ENCODE data around the gene LSG1. TPM values are rescaled to one million over a fixed set of nuclear protein-coding genes. Genes with fewer than 3 reads are reported as not detected.

The LSG1 gene
- total RNA-seq, 1 donor, result 41.2 TPM

DNA sequence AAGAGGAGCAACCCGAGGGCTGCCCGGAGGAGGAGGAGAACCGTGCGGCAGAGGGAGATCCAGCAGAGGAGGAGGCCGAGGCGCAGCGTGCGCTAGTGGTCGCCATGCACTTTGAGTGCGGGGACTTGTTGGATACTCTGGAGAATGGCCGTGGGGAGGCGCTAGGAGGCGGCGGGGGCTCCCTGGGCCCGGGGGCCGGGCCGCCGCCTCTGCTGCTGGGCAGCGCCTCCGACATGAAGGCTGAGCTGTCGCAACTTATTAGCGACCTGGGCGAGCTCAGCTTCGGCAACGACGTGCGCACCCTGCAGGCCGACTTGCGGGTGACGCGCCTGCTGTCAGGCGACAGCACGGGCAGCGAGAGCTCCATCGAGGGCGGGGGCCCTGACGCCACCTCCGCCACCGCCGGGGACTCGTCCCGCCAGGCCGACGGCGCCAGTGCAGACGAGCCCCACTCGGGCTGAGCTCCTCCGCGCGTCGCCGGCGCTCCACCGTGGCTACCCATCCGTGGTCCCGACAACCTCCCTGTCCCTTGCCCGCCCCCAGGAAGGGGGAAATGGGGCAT lies 15.7 kb upstream of the LSG1 start:
- DNase-seq (ENCODE audit: low read depth in 2 of 3, low spot score in 2 of 3), result peak; percentile 59 to 88 (median 78)

DNA sequence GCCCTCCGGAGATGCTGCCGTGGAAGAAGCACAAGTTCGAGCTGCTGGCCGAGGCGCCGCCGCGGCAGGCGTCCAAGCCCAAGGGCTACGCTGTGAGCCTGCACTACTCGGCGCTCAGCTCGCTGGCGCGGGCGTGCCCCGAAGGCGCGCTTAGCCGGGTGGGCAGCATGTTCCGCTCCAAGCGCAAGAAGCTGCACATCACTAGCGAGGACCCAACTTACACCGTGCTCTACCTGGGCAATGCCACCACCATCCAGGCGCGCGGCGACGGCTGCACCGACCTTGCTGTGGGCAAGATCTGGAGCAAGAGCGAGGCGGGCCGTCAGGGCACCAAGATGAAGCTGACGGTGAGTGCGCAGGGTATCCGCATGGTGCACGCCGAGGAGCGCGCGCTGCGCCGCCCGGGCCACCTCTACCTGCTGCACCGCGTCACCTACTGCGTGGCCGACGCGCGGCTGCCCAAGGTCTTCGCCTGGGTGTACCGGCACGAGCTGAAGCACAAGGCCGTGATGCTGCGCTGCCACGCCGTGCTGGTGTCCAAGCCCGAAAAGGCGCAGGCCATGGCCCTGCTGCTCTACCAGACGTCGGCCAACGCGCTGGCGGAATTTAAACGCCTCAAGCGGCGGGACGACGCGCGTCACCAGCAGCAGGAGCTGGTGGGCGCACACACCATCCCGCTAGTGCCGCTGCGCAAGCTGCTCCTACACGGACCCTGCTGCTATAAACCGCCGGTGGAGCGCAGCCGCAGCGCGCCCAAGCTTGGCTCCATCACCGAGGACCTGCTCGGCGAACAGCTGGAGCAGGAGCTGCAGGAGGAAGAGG lies 15.0 kb upstream of the LSG1 start:
- DNase-seq (ENCODE audit: low read depth in 2 of 3, low spot score in 2 of 3), result peak in 2 of 3 donors; percentile 26 to 39

DNA sequence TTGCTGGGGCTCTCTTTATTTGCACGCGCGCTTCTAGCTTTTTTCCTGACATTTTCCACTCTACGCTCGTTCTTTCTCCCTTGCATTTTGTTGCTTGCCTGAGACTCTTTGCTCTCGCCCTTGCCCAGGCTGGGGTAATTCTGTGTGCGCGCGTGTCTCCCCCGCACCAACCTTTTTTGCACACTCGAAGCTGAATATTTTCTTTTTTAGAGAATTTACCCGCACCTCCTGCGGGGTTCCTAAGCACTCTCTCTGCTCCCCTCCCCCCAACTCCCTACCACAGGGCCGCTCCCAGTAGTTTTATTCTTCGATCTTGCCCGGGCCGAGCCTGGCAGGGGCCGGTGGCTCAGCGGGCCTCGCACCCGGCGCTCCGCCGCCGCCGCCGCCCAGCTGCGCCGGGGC lies 14.4 kb upstream of the LSG1 start:
- DNase-seq (ENCODE audit: low read depth in 2 of 3, low spot score in 2 of 3), result no peak

DNA sequence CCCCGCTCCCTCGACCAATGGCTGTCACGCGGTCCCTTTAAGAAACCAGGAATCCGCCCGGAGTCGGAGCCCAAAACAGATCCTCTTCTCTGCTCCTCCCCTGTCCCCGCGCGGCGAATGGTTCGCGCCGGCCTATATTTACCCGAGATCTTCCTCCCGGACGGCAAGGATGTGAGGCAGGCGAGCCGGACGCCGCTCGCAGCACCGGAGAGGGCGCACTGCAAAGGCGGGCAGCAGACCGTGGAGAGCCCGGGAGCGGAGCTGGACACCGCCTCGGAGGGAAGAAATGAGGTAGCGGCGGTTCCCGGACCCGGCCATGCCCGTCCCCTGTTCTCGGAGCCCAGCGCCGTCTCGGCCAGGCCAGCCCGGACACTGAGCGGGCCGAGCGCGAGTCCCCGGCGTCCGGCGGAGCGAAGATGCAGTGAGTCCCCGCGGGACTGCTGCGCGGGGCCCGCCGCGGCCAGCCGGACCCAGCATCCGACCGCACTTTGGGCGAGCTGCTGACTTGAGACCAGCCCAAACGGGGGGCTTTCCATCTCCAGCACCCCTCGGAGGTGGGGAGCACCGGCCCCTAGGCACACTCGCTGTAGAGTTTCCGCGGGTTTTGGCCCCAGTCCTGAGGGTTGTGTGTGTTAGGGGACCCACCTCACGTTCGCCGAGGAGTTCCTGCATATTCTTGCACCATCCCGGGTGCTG lies 13.9 kb upstream of the LSG1 start, which contains the start of gene FAM43A:
Gene FAM43A (plus strand): TSS at position 166 of the 696 bp plus-strand sequence. CDS start 944 bp downstream, outside the sequence.
- peak; percentile 44 to 84 (median 82) for DNase-seq (ENCODE audit: low read depth in 2 of 3, low spot score in 2 of 3)

DNA sequence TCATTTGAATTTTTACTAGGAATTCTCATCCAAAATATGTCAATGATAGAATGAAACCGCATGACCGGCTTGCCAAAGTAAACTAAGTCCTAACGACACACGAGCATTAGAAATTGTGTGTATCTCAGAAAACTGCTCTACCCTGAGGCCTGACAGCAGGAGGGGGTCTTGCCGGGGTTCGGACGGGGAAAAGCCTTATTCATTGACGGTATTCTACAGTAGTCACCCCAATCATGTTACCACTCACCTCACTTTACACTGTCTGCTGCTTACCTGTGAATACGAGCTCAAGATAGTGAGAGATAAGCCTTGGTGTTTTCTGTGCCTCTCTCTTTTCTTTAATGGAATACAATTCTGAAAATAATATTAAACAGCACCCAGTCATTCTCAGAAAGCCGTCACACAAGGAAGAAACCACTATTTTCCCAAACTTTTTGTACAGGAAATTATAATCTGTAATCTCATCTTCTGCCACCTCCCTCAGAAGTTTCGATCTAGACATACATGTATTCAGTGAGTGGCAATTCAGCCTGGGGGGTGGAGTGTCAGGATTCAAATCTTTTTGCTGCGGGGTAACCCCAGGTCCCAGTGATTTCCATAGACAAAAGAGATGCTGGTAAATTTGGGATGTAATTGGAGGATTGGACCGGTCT lies 13.2 kb upstream of the LSG1 start:
- DNase-seq (ENCODE audit: low read depth in 2 of 3, low spot score in 2 of 3), result no peak

DNA sequence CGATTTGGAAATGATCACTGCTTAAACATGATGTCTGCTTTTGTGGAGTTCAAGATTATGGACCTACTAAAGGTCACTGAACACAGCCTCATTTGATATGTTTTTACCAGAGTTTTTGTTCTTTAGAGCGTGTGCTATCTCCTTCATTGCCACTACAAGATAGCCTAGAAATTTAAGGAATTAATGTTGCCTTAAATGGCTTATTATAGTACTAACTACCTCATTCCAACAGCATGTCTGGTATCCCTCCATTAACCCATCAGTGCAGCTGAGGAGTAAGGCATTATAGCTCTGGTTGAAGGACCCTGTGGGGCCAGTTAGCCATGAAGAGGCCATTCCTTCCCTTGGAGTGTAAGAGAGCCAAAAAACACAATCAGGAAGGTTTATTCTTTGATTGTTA lies 11.4 kb upstream of the LSG1 start:
- DNase-seq (ENCODE audit: low read depth in 2 of 3, low spot score in 2 of 3), result no peak

DNA sequence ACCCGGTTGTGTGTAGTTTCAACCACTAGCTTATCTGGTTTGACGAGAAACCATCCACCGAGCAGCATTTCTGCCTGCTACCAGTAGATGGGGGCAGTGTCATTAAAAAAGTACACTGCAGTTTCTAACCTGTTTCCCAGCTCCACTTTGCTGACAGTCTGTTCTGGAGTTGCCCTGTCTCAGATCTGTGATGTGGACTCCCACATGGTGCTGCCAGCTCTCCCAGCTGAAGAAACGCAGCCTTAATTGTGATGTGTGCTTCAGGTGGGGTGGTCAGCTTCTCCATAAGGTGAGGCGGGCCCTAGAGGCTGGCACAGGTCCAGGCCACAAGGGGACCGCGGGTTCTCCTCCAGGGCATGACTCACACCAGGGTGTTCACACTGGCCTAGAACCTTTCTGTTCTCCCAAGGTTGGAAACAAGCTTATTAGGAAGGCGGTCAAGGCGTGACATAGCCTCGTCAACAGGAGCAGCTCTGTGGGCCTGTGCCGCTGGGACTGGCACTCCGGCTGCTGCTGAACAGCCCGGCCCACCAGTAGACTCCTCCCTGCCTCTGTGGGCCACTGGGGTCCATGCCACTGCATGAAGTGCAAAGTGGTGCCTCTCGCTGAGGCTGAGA lies 10.8 kb upstream of the LSG1 start:
- DNase-seq (ENCODE audit: low read depth in 2 of 3, low spot score in 2 of 3), result peak; percentile 36 to 89 (median 84)

DNA sequence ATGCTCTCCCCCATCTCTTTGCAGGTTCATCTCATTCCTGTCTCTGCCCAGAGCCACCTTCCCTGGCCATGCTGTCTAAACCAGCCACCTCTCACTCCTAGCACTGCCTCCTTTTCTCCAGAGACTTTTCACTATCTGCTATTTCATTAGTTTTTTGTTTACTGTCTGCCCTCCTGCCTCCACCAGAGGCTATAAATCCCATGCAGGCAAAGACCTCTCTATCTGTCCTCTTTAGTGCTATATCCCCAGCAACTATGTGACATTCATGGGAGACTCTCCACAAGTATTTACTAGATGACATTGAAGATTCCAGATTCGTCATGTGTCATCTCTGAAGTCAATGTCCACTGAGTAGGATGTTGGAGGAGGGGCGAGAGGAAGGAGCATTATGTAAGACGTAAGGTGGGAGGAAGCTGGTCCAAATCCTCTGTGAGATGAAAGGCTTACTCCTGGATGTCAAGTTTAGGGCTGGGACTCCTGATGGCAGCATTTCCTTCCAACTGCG lies 10.2 kb upstream of the LSG1 start:
- no peak for DNase-seq (ENCODE audit: low read depth in 2 of 3, low spot score in 2 of 3)

DNA sequence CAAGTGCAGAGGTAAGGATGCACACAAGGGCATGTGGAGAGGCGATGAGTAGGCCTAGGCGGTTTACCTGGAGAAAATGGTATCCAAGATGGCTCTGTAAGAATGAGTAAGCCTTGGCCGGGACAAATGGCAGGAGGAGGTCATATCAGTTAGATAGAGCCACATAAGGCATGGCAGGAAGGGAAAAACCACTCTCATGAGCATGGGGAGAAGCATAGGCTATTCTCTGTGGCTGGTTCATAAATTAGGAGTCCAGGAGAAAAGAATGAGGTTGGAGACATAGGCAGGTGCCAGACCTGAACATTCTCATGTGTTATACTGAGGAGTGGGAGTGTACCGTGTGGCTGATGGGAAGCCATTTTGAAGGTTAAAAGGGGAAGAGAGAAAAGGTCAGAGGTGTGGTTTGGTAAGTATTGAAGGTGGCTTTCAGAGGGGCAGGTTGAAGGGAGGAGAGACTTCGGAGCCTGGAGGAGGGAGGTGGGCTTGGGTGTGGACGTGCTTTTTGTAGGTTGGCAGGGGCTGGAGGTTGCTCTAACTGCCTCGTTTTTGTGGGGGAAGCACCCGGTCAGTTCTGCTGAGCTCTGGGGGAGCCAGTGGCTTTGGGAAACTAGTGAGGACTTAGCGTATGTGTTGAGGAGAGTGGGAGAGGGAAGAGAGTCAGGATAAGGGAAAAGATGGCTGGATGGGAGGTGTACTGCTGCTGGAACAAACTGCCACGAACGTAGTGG lies 9.1 kb upstream of the LSG1 start:
- no peak for DNase-seq (ENCODE audit: low read depth in 2 of 3, low spot score in 2 of 3)

DNA sequence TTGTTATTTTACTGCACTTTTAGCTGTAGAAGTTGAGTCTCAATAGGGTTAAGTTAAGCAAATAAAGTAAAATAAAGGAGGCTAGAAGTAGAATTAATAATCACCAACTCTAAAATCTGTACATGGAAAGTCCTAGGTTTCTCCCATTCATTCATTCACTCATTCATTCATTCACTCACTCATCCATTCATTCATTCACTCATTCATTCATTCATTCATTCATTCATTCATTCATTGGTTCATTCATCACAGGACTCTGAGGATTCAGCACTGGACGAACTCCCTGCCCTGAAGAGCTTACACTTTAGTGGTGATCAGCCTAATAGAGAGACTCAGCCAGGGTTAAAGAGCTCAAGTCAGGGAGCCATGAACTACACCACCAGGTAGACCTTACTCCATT lies 4.5 kb upstream of the LSG1 start:
- no peak for DNase-seq (ENCODE audit: low read depth in 2 of 3, low spot score in 2 of 3)

DNA sequence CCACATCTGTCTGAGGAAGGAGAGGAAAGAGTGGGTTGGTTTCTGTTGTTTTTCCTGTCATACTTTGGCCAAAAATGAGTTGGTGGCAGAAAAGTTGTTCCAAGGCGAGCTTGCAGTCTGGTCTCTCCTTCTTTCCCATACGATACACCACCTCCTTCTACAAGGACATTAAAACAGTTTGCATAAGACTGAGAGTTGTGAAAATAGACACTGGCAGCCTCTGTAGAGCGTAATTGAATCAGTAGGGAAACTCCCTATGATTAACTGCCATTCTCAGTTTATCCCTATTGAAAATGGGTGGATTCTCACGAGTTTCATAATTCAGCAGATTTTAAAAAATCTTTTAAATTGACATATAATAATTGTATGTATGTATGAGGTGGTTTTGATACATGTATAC lies 3.7 kb upstream of the LSG1 start:
- no peak for DNase-seq (ENCODE audit: low read depth in 2 of 3, low spot score in 2 of 3)

DNA sequence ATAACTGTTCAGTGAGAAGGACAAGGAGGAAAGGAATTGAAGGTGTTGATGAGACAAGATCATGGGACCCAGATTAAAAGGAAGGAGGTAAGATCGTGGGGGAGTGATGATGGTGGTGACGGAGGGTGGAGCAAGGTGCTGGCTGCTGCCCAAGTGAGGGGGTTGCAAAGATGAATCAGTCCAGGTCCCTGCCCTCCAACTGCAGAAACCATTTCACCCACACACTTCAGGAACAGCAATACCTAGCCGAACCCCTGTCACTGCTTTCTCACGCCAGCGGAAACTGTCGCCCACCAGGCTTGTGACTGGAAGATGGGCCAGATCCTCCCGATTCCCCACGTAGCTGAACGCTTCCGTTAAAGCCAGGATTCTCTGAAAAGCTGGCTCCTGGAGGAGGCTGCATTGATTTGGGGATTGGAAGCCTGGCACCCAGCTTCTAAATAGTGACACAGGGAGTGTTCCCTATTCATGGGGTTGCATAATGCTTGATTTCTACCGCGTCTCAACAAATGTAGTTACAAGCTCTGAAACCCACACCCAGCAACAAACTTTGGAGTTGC lies 3.2 kb upstream of the LSG1 start:
- no peak for DNase-seq (ENCODE audit: low read depth in 2 of 3, low spot score in 2 of 3)

DNA sequence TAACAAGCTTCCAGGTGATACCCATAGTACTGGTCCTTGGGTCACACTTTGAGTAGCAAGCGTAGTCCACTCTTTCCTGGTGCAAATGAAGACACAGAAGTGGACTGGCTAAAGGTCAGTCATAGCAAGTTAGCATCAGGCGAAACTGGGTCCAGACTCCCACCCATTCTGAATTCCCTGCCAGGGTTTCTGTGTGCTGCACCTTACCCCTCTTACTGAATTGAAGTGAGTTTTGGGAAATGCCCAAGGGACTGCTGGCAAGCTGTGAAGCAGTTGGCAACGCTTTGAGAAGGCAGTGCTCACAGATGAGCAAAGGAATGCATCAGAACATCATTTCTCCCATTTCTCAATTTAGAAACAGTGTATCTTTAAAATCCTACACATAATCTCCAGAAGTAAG lies 1.8 kb upstream of the LSG1 start:
- no peak for DNase-seq (ENCODE audit: low read depth in 2 of 3, low spot score in 2 of 3)

DNA sequence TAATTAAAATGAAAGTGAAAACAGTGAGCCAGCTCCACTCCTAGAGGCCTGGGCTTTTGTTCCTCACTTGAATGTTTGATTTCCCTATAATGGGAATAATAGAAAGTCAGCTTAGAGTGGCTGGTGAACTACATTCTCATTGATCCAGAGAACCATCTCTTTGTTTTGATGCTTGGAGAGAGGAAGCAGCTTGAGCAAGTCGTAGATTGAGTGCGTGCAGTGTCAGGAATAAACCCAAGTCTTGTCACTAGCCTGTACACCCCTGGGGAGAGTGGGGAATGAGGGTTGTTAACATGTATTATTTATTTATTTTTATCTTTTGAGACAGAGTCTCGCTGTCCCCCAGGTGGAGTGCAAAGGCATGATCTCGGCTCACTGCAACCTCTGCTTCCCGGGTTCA lies 885 bp upstream of the LSG1 start:
- DNase-seq (ENCODE audit: low read depth in 2 of 3, low spot score in 2 of 3), result no peak

DNA sequence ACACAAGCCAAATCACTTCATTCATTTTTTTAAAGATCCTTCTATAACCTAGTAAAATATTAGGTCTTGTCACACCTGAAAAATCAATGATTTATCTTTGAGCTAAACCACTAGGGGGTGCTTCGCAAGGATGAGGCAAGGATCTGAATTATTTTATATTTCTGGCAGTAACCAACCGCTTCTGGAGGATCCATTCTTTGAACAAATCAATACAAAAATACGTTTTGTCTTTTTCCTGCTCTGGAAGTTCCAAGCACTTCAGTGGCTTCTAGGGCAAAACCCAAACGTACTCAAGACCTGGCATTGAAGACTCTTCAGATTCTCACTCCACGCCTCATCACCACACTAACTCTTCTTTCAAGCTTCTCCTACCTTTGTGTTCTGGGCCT lies 486 bp downstream of the LSG1 start:
- DNase-seq (ENCODE audit: low read depth in 2 of 3, low spot score in 2 of 3), result peak in 1 of 3 donors; percentile 55

DNA sequence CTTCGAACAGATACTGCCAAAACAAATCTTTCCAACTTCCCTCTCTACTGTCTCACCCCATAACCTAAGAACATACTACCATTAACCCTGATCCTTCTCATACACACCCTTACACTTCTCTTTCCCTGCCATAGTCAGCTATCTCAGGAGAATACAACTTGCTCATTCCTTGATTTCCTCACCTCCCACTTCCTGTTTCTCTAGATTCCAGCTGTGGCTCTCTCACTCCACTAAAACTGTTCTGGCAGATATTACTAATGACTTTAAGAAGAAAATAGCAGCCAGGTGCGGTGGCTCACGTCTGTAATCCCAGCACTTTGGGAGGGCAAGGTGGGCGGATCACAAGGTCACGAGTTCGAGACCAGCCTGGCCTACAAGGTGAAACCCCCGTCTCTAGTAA lies 4.6 kb downstream of the LSG1 start:
- no peak for DNase-seq (ENCODE audit: low read depth in 2 of 3, low spot score in 2 of 3)

DNA sequence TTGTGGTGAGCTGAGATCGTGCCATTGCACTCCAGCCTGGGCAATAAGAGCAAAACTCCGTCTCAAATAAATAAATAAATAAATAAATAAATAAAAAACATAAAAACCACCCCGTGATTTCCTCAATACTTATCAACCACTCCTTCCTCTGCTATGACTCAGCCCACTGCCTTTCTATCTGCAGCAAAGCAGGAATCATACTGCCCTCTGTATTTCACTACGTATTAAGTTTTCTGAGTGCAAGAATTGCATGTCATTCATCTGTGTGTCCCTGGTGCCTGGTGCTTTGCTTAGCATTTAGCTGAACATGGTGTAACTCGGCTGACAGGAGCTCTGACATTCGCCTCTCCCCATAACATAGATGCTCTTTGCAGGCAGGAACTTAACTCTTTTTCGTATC lies 7.1 kb downstream of the LSG1 start:
- peak in 2 of 3 donors; percentile 63 to 69 for DNase-seq (ENCODE audit: low read depth in 2 of 3, low spot score in 2 of 3)

DNA sequence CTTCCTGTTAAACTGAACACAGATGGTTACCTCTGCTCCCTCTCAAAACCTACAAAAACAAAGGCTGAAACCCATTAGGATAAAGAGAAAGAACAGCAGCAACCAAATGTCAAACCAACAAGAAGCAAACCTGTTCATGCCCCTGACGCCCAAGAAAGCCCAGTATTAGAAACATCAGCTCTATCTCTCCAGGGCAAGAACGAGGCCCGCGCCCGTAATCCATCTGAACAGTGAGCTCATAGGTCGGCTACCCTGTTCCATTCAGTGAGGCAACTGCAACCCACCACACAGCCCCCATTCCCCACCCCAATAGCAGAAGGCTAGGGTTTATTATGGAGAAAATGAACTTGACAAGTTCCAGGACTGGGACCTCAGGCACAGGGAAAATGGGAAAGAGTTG lies 10.0 kb downstream of the LSG1 start:
- DNase-seq (ENCODE audit: low read depth in 2 of 3, low spot score in 2 of 3), result peak in 1 of 3 donors; percentile 10

DNA sequence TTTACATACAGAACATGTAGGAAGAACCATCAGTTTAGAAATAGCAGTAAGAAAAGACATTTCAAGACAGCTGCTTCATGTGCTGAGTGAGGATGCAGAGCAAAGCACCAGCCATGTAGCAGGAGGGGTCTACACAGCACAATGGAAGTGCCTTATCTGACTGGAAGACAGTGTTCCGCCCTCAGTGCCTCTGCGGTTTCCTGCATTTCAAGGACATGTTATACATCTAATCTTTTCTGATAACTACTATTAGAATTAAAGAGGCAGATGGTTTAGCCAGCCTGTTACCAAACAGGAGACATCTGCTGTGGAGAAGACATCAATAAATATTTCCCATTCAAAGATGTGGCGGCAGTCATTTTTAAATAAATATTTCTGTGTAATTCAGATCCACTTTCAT lies 10.6 kb downstream of the LSG1 start:
- DNase-seq (ENCODE audit: low read depth in 2 of 3, low spot score in 2 of 3), result peak in 2 of 3 donors; percentile 59 to 73

DNA sequence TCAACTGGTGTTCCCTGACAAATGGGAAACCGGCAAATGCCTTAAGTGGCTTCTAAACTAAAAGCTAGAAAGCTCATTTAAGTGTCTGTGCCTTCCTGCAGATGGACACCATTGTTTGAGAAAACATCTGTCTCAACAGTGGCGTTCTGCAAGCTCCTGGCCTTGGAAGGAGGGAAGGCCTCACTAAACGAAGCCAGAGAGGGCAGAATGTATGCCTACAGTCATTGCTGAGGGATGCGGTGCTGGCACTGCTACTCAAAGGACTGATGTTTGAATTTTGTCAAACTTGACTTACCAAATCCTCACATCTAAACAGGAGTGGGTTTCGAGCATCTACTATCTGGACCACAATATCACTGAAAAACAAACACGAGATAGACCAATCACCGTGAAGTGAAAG lies 12.2 kb downstream of the LSG1 start:
- DNase-seq (ENCODE audit: low read depth in 2 of 3, low spot score in 2 of 3), result no peak
